AG04450 (cell line): ENCODE measurements around the gene SH3BGRL2. TPM values are rescaled to one million over a fixed set of nuclear protein-coding genes. Genes with fewer than 3 reads are reported as not detected.
"Not testable (repeated sequence)": the region's sequence is repeated elsewhere in the genome, so short reads cannot be mapped to it uniquely, and the experiment has no call there.

Experiments used
- CTCF ChIA-PET: fragments of 300-600, 350-600 bp; formaldehyde crosslinking; extraction: SDS; loops from one replicate; lab custom pipeline; 2022; ENCODE audit warnings: antibody characterized with exemption, inconsistent platforms; lab: Charles Lee
- POLR2A ChIA-PET: fragments of 350-600 bp; formaldehyde crosslinking; extraction: SDS; loops from one replicate; lab custom pipeline; 2021; ENCODE audit warnings: antibody characterized with exemption, inconsistent platforms; lab: Yijun Ruan, JAX
- DNase-seq: peaks from one replicate; pipeline ENCODE4 v3.0.0-alpha.2; 2011; ENCODE audit warnings: low read depth, low spot score
- H3K27ac ChIP-seq: one replicate; pipeline ENCODE4 v1.5.1; 2012; ENCODE audit warnings: low read depth, low read length, control low read depth
- H3K27me3 ChIP-seq: one replicate; pipeline ENCODE4 v1.6.0; 2012; ENCODE audit warnings: low read length; ENCODE audit not compliant: control insufficient read depth, insufficient read depth
- H3K4me3 ChIP-seq: 2 replicates; pipeline ENCODE4 v1.5.1; 2011; ENCODE audit warnings: mild to moderate bottlenecking, low read depth, low read length, control low read depth
- H3K9me3 ChIP-seq: 2 replicates; pipeline ENCODE4 v1.5.1; 2012; ENCODE audit warnings: low read length; ENCODE audit not compliant: control insufficient read depth, insufficient read depth
- polyA plus RNA-seq: library from polyadenylated mRNA; depleted of rRNA; stranded (reverse); fragments of >200 nt; gene quantifications from 2 replicates; pipeline ENCODE4 v1.2.3, GENCODE V29; 2011
- TF ChIP-seq, protein P1 (sequence below): IDR thresholded peaks from 2 replicates; pipeline ENCODE4 v1.5.1; 2011; ENCODE audit warnings: low read depth, low read length, control low read depth, inconsistent platforms

SH3BGRL2 gene
- polyA plus RNA-seq, 1 experiment = 5.4 TPM

DNA sequence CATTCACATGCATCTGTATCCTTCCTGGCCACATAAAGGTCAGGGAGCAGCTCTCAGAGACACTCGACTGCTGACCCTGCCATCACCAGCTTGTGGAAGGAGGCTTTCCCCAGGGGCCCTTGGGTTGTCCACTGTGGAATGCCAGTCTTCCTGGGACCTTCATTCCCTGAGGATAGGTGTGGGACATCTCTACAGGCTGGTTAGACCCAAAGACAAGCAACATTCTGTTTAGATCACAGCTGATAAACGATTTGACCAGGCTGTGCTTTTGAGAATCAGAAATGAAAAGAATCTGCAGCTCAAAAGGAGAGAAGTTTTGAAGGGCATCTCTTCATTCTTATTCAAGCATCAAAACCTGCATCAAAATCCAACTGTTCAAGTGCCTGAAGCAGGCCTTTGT is 18.2 kb upstream of the SH3BGRL2 start:
- TF ChIP-seq, protein P1, sequence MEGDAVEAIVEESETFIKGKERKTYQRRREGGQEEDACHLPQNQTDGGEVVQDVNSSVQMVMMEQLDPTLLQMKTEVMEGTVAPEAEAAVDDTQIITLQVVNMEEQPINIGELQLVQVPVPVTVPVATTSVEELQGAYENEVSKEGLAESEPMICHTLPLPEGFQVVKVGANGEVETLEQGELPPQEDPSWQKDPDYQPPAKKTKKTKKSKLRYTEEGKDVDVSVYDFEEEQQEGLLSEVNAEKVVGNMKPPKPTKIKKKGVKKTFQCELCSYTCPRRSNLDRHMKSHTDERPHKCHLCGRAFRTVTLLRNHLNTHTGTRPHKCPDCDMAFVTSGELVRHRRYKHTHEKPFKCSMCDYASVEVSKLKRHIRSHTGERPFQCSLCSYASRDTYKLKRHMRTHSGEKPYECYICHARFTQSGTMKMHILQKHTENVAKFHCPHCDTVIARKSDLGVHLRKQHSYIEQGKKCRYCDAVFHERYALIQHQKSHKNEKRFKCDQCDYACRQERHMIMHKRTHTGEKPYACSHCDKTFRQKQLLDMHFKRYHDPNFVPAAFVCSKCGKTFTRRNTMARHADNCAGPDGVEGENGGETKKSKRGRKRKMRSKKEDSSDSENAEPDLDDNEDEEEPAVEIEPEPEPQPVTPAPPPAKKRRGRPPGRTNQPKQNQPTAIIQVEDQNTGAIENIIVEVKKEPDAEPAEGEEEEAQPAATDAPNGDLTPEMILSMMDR = no peak
- Histone ChIP-seq H3K4me3 (no peak overlapping the region), H3K27me3 (no peaks in the 10 kb centered on the region), H3K27ac (no peak overlapping the region), H3K9me3 (no peaks in the 10 kb centered on the region)
- ChIA-PET CTCF (interaction anchor here (0.7 to 1.0 kb wide), 2 partner anchors 27 to 59 kb away, joined by 3 read pairs; no protein-coding TSS in a partner anchor), POLR2A (no interaction called here)
- DNase-seq = no peak

DNA sequence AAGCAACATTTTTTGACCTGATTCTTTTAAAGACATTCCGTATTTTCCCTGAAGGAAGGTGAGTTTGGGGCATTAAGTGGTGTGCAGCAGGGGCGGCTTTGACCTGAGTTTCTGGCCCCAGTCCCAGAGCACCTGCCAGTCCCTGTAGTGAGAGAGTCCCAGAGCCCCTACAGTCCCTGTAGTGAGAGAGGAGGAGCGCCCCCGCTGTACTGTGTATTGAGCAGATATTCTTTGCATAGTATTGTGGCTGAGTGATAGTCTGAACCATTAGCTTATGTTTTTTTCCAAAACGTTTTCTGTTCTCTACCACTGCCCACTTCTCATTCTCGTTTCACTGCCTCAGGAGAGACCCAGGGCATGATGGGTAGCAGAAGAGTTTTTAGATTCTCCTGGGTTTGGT is 17.2 kb upstream of the SH3BGRL2 start:
- no peak overlapping the region for H3K4me3 ChIP-seq
- TF ChIP-seq, protein P1 = no peak
- no peaks in the 10 kb centered on the region for H3K27me3 ChIP-seq
- H3K27ac ChIP-seq = no peak overlapping the region
- POLR2A ChIA-PET = no interaction called here
- no peak for DNase-seq
- CTCF ChIA-PET = interaction anchor here (0.7 kb wide), 1 partner anchor 58 kb away, joined by 3 read pairs; no protein-coding TSS in a partner anchor
- H3K9me3 ChIP-seq = no peaks in the 10 kb centered on the region

DNA sequence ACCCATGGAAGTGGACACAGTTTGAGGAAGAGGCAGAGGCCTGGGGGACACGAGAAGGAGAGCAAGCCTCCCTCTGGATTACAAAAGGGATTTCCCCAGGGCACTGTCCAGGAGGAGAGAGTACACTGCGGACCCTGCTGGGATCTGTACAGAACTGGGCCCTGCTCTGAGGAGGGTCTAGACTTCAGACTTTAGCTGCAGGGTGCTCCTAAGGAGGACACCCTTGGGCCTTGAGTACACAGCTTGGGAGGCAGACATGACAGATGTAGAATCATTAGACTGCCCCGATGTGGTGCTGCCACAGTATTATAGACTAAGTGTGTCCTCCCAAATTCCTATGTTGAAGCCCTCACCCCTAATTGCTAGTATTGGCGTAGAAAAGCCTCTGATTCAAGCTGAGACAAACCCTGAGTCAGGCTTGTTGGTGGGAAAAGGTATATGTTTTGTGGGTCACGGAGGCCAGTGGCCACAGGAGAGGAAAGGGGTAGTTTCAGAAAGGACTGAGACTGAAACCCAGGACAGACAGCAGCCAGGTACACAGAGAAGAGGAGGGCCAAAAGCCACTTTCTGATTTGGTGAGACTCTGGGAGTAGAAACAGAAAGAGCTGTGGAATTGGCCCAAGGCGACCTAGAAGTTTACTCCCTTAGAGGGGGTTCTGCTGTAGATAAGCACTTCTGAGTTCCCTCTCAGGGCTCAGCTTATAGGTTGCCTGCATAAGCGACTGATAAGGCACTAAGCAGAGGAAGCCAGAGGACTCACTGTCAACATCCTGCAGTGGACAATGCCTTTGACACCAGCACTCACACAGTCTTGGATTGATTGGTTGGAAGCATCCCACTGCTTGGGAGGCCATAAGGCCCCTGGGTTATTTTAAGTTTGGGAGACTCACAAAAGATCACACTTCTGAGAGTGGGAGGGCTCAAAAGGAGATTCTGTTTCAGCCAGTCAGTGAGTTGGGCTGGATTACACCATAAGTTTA is 16.5 kb upstream of the SH3BGRL2 start:
- ChIA-PET CTCF (no interaction called here), POLR2A (no interaction called here)
- H3K9me3 ChIP-seq = no peaks in the 10 kb centered on the region
- H3K27me3 ChIP-seq = no peaks in the 10 kb centered on the region
- H3K27ac ChIP-seq = no peak overlapping the region
- no peak overlapping the region for H3K4me3 ChIP-seq
- TF ChIP-seq, protein P1 = no peak
- DNase-seq = no peak

DNA sequence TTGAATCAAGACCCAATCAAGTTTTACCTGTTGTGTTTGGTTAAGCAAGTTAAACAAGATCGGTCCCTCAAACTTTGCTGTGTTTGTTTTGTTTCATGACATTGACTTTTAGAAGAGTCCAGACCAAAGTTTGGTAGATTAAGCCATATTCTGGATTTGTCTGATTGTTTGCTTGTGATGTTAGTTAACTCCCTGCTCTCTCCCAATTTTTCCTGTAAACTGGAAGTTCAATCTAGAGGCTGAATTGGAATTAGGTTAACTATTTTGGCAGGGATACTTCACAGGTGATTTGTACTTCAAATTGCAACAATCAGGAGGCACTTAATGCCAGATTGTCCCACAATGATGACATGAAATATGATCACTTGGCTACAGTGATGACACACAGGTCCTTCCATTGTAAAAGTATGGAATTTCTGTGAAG is 13.6 kb upstream of the SH3BGRL2 start:
- no peaks in the 10 kb centered on the region for H3K27me3 ChIP-seq
- ChIA-PET POLR2A (no interaction called here), CTCF (no interaction called here)
- no peak overlapping the region for H3K27ac ChIP-seq
- no peaks in the 10 kb centered on the region for H3K9me3 ChIP-seq
- no peak overlapping the region for H3K4me3 ChIP-seq
- TF ChIP-seq, protein P1 = no peak
- no peak for DNase-seq

DNA sequence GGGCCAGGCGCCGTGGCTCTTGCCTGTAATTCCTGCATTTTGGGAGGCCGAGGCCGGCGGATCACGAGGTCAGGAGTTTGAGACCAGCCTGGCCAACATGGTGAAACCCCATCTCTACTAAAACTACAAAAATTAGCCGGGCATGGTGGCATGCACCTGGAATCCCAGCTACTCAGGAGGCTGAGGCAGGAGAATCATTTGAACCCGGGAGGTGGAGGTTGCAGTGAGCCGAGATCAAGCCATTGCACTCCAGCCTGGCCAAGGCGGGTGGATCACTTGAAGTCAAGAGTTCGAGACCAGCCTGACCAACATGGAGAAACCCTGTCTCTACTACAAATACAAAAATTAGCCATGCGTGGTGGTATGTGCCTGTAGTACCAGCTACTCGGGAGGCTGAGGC is 12.7 kb upstream of the SH3BGRL2 start:
- H3K27me3 ChIP-seq, H3K9me3 ChIP-seq, H3K27ac ChIP-seq, CTCF ChIA-PET, H3K4me3 ChIP-seq, DNase-seq, POLR2A ChIA-PET: not testable (repeated sequence)
